ENCODE measurements around the gene SLC12A7.

DNA sequence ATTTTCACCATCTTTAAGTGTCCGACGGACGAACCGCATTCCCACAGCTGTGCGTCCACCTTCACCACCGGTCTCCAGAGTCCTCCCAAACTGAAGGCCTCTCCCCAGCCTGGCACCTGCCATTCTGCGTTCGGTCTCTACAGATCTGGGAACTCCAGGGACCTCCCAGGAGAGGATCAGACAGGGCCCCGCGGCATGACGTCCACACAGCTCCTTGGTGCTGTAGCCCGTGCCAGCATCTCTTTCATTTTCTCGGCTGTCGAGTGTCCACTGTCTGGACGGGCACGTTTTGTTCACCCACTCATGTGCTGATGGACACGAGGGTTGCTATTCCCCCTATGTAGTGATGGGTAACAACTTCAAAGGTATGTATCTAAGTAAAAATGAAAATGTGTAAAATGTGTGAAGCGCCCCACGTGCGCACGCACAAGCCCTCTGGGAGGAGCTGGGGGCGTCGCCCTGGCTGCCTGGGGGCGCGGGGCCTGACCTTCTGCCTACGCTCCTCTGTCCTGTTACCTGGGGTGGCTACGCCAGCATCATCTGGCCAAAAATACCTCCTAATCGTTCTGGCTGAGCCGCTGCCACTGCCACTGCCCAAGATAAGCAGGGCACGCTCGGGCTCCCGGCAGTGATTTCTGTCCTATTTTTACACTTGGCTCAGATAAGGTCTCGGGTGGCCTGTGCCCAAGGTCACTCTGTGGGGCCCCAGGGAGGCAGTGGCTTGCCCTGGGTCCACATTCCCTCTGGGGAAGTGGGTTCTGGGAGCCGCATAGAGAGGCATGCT, 10.8 kb upstream of the SLC12A7 start:
- TF ChIP-seq, protein P1, sequence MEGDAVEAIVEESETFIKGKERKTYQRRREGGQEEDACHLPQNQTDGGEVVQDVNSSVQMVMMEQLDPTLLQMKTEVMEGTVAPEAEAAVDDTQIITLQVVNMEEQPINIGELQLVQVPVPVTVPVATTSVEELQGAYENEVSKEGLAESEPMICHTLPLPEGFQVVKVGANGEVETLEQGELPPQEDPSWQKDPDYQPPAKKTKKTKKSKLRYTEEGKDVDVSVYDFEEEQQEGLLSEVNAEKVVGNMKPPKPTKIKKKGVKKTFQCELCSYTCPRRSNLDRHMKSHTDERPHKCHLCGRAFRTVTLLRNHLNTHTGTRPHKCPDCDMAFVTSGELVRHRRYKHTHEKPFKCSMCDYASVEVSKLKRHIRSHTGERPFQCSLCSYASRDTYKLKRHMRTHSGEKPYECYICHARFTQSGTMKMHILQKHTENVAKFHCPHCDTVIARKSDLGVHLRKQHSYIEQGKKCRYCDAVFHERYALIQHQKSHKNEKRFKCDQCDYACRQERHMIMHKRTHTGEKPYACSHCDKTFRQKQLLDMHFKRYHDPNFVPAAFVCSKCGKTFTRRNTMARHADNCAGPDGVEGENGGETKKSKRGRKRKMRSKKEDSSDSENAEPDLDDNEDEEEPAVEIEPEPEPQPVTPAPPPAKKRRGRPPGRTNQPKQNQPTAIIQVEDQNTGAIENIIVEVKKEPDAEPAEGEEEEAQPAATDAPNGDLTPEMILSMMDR (IDR thresholded peaks at IDR 0.05) = no peak
- no peak for TF ChIP-seq POLR2AphosphoS5 (IDR thresholded peaks at IDR 0.05)
- no peak for TF ChIP-seq POLR2A (IDR thresholded peaks at IDR 0.05)

Data from sigmoid colon (tissue), 4 donors.